C4-2B (cell line): ENCODE measurements around the gene MRPL10.

ENCODE experiments used
- CTCF ChIP-seq: fragments of 450-650 bp; conservative IDR thresholded peaks from 2 replicates; pipeline ENCODE4 v1.5.1; 2017; ENCODE audit warnings: mild to moderate bottlenecking
- ZFX ChIP-seq: fragments of 450-650 bp; IDR thresholded peaks from 2 replicates; pipeline ENCODE4 v1.6.1; 2017

GRCh38 chr17:47774331-47774730 lies 57.0 kb downstream of the MRPL10 start:
- TF ChIP-seq CTCF: no peak
- no peak for TF ChIP-seq ZFX
